Thoracic aorta (tissue), 2 donors: ENCODE data around the gene DYNLT2. TPM values are rescaled to one million over a fixed set of nuclear protein-coding genes. Genes with fewer than 3 reads are reported as not detected.

Experiments
- ATAC-seq: fragments of 150-250 bp; one replicate; pipeline ENCODE4 v1.8.0; 2017; ENCODE audit warnings: low read depth; ENCODE audit not compliant: insufficient number of reproducible peaks, low FRiP score
- DNase-seq: peaks from one replicate; pipeline ENCODE4 v3.0.0-alpha.2; 2020; ENCODE audit warnings: low spot score
- H3K27ac ChIP-seq, 2 donors: fragments of 200-600 bp; sonication (generic); 1 replicate in 1 of 2; 2 replicates in 1 of 2; pipeline ENCODE4 v1.5.1; 2016; ENCODE audit warnings: mild to moderate bottlenecking in 2 of 2, moderate library complexity in 2 of 2
- H3K27me3 ChIP-seq: fragments of 200-600 bp; sonication (generic); replicated peaks from 2 replicates; pipeline ENCODE4 v1.6.0; 2016; ENCODE audit warnings: mild to moderate bottlenecking; ENCODE audit not compliant: insufficient read depth
- H3K36me3 ChIP-seq: fragments of 200-600 bp; sonication (generic); one replicate; pipeline ENCODE4 v1.5.1; 2016
- H3K4me1 ChIP-seq, 2 donors: fragments of 200-600 bp; sonication (generic); 1 replicate in 1 of 2; 2 replicates in 1 of 2; pipeline versions ENCODE4 v1.5.1 to v1.6.0; 2016; ENCODE audit warnings: low read depth in 2 of 2, mild to moderate bottlenecking in 1 of 2; ENCODE audit not compliant: control insufficient read depth in 1 of 2
- H3K4me3 ChIP-seq: fragments of 200-600 bp; sonication (generic); 2 replicates; pipeline ENCODE4 v1.5.1; 2016; ENCODE audit warnings: mild to moderate bottlenecking
- H3K9me3 ChIP-seq: fragments of 200-600 bp; sonication (generic); 2 replicates; pipeline ENCODE4 v1.5.1; 2016
- total RNA-seq, 2 donors: library from RNA; depleted of rRNA; stranded (reverse); fragments of >200 nt; gene quantifications; one replicate each; pipeline versions ENCODE4 v1.1.0 to v1.2.3, GENCODE V29; 2016
- TF ChIP-seq, protein P1 (sequence below): fragments of 200-600 bp; sonication (generic); IDR thresholded peaks from one replicate; pipeline ENCODE4 v1.5.1; 2019; ENCODE audit warnings: antibody characterized with exemption

Gene DYNLT2
- total RNA-seq, 2 donors from 2014 or later = 0.95 to 3.0 TPM

DNA sequence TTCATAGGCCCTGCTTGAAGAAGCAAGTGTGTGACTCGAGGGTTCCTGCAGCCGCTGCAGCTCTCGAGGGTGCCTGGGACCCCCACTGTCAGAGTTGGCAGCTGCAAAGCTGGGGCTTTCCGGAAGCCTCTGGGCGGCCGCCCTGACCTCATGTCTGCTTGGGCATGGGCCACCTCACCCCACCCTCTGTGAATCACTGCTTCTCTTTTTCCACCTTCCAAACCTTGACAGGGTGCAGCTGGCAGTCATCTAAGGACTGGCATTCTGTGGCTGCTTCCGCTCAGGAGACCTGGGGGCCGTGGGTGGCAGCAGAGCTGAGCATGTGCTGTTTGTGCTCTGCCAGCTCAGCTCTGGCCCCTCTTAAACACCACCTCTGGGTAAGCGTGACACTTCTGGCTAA, 32.0 kb upstream of the DYNLT2 start:
- peaks cover 19% of the 10 kb centered on the region for H3K36me3 ChIP-seq
- ATAC-seq (no peak), DNase-seq (no peak)
- H3K9me3 ChIP-seq = no peaks in the 10 kb centered on the region
- H3K27me3 ChIP-seq = no peaks in the 10 kb centered on the region
- H3K27ac ChIP-seq = no peak overlapping the region
- no peaks in the 10 kb centered on the region for H3K4me1 ChIP-seq
- no peak overlapping the region for H3K4me3 ChIP-seq
- TF ChIP-seq, protein P1, sequence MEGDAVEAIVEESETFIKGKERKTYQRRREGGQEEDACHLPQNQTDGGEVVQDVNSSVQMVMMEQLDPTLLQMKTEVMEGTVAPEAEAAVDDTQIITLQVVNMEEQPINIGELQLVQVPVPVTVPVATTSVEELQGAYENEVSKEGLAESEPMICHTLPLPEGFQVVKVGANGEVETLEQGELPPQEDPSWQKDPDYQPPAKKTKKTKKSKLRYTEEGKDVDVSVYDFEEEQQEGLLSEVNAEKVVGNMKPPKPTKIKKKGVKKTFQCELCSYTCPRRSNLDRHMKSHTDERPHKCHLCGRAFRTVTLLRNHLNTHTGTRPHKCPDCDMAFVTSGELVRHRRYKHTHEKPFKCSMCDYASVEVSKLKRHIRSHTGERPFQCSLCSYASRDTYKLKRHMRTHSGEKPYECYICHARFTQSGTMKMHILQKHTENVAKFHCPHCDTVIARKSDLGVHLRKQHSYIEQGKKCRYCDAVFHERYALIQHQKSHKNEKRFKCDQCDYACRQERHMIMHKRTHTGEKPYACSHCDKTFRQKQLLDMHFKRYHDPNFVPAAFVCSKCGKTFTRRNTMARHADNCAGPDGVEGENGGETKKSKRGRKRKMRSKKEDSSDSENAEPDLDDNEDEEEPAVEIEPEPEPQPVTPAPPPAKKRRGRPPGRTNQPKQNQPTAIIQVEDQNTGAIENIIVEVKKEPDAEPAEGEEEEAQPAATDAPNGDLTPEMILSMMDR = no peak

DNA sequence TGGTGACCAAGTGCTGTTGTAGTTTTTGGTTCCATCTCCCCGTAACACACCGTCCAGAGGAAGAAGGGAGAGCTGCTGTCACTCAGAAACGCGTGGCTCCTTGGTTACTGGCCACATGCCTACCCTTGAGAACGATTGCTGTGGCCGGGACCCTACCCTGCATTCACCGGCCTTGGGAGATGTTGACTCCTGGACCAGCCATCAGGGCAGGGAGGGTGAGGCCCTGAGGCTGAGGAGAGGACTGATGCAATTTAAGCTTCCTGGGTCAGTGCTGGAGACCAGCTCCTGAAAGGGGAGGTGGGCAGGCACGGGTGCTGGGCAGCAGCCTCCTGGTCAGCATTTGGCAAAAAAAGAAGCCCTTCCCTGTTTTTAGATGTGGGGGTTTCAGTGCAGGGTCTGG, 31.6 kb upstream of the DYNLT2 start:
- Histone ChIP-seq H3K27ac (no peak overlapping the region), H3K36me3 (peaks cover 19% of the 10 kb centered on the region), H3K4me1 (no peaks in the 10 kb centered on the region), H3K4me3 (no peak overlapping the region), H3K27me3 (no peaks in the 10 kb centered on the region), H3K9me3 (no peaks in the 10 kb centered on the region)
- no peak for DNase-seq
- no peak for ATAC-seq
- TF ChIP-seq, protein P1 = no peak

DNA sequence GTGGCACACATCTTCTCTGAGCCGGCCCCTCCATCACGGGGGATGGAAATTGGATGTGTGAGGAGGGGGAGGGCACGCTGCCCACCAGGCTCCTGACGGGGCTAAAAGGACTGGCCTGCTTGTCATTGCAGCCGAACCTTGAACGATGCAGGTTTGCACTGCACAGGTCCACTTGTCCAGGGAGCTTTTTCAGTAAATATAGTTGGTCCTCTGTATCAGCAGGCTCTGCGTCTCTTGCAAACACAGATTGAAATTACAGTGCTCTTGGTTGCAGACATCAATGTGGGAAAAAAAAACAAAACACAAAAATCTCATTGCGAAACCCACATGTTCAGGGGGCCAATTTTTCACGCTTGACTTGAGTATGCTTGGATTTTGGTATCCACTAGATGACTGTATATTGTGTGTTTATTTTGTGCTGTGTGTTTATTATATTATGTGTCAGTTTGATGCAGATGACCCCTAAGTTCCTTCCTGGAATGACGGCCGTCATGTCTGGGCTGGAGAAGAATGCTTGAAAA, 29.3 kb upstream of the DYNLT2 start:
- Histone ChIP-seq H3K27ac (no peak overlapping the region), H3K4me3 (no peak overlapping the region), H3K36me3 (peaks cover 30% of the 10 kb centered on the region), H3K4me1 (no peaks in the 10 kb centered on the region), H3K9me3 (no peaks in the 10 kb centered on the region), H3K27me3 (no peaks in the 10 kb centered on the region)
- no peak for DNase-seq
- TF ChIP-seq, protein P1 = no peak
- ATAC-seq = no peak

- ATAC-seq = no peak
- peaks cover 32% of the 10 kb centered on the region for H3K36me3 ChIP-seq
- H3K27ac ChIP-seq = no peak overlapping the region
These were observed 28.5 kb upstream of the DYNLT2 start for GRCh38 chr6:169779896-169780295.

GRCh38 chr6:169779092-169779815, 27.9 kb upstream of the DYNLT2 start:
- no peaks in the 10 kb centered on the region for H3K9me3 ChIP-seq
- no peak for ATAC-seq
- no peaks in the 10 kb centered on the region for H3K27me3 ChIP-seq
- no peaks in the 10 kb centered on the region for H3K4me1 ChIP-seq
- TF ChIP-seq, protein P1 = no peak
- peaks cover 32% of the 10 kb centered on the region for H3K36me3 ChIP-seq
- no peak overlapping the region for H3K27ac ChIP-seq
- DNase-seq = no peak
- no peak overlapping the region for H3K4me3 ChIP-seq

More at GRCh38 chr6:169779896-169780295, 28.5 kb upstream of the DYNLT2 start:
- DNase-seq = no peak
- Histone ChIP-seq H3K4me1 (no peaks in the 10 kb centered on the region), H3K27me3 (no peaks in the 10 kb centered on the region), H3K4me3 (no peak overlapping the region), H3K9me3 (no peaks in the 10 kb centered on the region)
- TF ChIP-seq, protein P1 = no peak
